Stimulated activated CD4-positive, alpha-beta T cell treated with anti-CD3 and anti-CD28 coated beads, Interleukin-4, amount 100 ng/mL, for 24 hours (primary cell): ENCODE data around the gene ANKMY1.

Source experiments
- DNase-seq: peaks from one replicate; pipeline ENCODE4 v3.0.0-alpha.2; 2020

ANKMY1 gene

DNA sequence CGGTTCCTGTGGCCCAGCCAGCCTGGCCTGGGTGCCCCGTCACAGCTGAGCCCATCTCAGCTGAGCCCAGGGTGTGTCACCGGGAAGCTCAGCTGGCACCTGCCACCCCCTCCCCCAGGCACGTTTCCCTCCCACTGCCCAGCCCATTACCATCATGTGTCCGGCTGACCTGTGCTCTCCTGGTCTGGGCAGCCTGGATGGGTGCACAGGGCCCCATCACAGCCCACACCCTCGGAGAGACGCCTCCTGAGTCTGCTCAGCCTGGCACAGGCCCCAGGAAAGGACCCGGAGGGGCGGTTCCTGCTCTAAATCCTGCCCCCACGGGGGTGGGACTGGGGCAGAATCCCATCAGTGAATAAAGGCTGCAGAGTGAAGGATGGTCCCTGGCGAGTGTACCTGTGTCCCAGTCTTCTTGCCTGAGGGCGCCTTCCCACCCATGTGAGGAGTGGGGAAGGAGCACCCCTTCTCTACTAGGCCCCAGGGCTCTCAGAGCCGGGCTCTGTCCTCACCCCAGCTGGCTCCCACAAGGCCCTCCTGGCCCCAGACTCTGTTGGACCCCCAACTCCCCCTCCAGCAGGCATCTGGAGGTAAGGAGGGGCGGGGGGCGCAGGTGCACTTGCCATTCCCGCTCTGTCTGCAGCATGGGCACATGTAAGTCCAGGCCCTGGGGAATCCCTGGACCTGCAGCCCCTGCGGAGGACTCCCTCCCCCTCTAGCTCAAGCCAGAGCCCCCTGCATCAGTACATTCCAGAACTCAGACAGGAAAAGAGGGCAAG is 101.2 kb downstream of the ANKMY1 start:
- DNase-seq: no peak

DNA sequence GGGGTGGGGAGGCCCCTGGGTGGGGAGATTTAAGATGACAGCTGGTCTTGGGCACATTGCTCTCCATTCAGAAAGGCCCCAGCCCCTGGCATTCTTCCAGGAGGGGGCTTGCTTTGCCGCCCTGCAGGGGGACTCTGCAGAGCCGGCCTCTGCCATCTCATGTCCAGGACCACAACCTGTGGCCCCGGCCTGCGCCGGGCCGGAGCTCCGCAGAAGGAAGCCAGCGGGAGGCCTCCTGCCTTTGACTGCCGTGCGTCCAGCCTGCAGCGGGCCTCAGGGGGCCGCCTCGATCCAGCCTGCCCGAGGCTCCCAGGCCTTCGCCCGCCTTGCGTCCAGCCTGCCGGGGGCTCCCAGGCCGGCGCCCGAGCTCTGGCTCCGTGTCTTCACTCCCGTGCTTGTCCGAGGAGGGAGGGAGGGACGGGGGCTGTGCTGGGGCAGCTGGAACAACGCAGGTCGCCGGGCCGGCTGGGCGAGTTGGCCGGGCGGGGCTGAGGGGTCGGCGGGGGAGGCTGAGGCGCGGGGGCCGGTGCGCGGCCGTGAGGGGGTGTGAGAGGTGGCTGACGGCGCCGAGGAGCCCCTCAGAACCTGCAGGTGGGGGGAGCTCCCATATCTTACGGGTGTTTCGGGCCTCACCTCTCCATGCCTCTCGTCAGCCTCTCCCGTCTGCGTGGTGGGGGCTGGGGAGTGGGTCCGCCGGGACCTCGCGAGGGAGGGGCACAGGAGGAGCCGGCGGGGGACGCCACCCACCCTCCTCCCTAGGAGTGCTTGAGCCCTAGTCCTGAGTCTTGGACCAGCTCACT is 101.9 kb downstream of the ANKMY1 start:
- DNase-seq: no peak

DNA sequence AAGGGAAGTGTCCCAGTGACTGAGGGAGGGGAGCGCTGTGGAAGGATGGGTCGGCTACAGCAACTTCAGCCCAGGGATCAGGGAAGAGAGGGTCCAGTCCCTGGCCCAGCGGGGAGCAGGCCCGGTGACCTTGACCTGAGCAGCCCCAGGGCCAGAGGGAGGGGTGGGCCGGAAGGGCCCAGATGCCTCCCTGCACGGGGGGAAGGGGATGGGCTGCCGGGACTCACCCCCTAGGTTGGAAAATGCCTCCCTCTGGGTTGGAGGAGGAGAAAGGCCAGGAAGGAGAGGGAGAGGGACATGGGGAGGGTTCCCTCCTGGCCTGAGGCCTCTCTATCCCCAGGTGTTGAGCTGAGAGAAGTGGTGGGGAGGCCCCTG is 102.5 kb downstream of the ANKMY1 start:
- no peak for DNase-seq

DNA sequence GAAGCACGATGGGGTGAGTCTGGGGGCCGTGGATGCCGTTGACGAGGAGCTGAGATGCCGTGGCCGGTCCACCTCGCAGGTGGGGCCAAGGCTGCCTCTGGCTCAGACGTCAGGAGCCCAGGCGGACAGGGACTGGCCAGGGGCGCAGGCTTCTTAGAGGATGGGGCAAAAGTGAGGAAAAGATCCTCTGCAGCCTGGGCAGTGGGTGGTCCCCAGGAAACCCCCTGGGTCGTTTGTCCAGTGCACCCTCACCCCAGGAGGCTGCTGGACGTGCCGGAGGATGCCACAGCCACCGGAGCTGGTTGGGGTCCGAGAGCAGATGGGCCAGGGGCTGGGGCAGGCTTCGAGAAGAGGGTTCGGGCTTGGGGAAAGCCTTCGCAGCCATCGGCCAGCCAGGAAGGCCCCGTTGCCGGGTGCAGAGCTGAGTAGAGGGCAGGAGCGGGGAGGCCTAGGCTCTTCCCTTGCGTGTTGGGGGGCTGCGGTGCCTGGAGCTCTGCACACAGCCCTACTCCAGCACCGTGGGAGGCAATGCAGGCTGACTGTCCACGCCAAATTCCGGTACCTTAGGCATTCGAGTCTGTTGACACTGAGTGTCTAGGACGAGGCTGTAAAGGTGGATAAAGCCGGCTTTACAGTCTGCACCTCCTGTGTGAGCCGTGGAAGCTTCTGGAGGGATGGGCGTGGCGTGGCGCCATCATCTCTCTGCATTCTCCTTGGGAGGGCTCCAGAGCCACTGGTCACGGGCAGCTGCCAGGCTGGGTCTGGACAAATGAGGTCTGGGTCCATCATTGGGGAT is 103.5 kb downstream of the ANKMY1 start:
- DNase-seq: no peak

DNA sequence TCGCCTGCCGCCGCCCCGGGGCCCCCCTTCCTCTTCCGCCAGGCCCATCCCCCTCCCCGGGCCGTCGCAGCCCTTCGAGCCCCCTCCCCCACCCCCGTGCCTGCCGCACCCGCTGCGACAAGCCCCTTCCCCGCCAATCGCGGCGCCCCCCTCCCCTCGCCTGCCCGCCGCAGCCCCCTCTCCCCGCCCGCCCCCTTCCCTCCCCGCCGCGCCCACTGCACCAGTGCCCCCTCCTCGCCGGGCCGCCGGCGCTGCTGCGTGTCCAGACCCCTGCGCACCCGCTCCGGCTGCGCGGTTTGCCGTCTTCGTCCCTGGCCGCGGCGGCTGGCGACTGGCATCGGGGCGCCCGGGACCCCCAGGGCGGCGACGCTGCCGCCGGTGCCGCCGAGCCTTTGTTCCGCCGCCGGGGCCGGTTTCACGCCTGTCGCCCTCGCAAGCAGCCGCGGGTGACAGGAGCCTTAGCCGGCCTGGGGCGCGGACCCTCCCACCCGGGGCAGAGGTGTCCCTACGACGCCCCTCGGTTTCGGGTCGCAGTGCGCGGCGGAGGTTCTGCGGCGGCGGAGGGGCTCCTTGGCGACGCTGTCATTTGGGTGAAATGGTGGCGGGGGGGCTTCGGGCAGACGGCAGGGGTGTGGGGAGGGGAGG is 104.2 kb downstream of the ANKMY1 start:
- DNase-seq: no peak

DNA sequence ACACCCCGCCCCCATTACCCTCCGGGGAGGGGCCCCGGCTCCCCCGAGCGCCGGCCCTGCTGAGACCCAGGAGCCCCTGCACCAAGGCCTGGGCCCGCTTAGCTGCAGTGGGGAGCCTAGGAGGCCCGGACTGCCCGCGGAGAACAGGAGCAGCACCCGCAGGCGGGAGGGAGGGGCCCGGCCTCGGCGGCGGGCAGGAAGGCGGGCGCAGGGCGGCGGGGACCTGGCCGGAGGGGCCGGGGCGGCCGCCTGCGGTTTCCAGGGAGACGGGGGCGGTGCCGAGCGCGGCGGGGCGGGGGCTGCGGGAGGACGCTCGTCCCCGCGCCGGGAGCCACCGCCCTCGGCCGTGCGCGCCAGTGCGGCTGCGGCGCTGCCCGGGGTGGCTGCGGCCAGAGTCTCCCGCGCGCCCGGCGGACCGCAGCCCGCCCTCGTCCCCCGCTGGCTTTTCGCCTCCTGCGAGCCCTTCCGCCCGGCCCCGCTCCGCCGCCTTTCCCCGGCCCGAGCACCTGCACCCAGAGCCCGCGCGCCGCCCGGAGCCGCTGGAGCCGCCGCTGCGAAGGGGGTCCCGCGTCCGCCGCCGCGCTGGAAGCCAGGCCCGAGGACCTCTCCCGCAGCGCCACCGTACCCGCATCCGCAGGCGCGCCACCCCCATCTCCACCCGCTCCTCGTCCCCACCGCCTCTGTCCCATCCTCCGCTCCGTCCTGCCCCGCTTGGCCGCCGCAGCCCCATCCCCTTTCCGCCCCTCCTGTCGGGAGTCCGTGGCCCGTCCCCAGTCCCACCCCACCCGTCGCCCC is 105.1 kb downstream of the ANKMY1 start:
- no peak for DNase-seq

DNA sequence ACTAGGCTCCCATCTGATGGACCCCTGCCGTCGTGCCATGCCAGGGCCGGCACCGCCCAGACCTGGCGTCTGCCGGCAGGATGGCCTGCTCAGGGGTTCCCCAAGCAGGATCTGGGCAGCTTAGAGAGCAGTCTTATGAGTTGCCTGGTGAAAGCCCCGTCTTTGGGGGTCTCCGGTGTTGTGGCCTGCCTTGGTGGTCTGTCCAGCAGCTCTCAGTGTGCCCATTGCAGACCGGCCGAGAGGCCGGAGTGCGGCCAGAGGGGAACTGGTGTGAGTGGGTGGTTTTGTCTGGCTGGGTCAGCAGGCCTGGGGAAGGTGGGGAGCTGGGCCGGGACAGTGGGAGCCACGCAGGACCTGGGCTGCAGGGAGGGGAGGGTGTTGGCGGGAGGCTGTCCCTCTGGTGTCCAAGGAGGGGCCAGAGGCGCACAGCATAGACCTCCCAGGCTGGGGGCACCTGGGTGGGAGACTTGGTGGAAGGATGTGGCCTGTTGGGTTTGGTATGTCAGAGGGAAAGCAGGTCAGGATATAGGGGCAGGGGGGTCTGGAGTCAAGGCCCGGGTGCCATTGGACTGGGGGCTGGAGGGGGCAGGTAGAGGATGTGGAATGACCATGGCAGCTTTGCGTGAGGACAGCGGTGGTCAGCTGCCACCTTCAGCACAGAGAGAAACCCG is 105.9 kb downstream of the ANKMY1 start:
- DNase-seq: no peak

DNA sequence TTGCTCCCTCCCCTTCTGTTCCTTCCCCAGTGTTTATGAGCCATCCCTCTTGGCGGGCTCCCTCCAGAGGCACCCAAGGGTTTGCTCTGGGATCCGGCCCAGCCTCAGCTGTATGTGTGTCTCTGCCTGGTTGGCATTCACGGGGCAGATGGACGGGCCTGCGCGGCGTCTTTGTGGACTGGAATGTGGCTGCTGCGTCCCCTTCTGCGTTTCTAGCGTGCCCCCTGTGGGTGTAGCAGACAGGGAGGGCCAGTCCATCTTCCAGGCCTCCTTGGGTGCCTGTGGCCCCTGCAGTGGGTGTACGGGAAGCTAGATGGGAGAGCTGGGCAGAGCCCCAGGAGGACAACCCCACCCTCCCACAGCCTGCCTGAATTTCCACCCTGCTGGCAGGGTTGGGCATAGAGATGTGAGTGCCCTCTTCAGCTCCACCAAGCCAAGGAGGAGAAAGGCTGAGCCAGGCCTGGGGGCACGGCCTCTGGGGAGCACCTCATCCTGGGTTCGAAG is 106.6 kb downstream of the ANKMY1 start:
- DNase-seq: no peak

DNA sequence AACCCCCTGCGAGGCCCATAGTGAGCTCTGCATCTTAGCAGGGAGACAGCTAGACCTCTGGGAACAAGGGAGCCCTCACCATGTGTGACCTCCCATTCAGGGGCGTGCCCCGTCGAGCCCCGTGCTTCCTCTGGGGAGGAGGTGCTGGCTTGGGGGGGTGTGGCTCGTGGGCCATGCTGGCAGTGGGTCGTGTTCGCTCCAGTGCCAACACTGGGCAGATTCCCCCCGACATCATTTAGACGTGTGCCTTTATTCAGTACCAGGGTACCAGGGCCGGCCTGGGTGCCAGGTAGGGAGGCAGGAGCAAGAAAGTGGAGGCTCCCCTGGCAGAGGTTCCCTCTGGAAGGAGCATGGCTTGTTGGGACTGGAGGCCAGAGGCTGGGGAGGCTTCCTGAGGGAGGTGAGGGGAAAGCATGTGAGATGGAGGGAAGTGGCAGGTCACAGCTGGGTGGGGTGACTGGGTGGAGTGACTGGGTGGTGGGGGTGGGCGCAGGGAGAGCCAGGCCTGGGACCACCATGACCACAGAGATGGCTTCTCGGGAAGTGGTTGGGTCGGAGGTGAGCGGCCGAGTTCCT is 107.2 kb downstream of the ANKMY1 start:
- DNase-seq: no peak

DNA sequence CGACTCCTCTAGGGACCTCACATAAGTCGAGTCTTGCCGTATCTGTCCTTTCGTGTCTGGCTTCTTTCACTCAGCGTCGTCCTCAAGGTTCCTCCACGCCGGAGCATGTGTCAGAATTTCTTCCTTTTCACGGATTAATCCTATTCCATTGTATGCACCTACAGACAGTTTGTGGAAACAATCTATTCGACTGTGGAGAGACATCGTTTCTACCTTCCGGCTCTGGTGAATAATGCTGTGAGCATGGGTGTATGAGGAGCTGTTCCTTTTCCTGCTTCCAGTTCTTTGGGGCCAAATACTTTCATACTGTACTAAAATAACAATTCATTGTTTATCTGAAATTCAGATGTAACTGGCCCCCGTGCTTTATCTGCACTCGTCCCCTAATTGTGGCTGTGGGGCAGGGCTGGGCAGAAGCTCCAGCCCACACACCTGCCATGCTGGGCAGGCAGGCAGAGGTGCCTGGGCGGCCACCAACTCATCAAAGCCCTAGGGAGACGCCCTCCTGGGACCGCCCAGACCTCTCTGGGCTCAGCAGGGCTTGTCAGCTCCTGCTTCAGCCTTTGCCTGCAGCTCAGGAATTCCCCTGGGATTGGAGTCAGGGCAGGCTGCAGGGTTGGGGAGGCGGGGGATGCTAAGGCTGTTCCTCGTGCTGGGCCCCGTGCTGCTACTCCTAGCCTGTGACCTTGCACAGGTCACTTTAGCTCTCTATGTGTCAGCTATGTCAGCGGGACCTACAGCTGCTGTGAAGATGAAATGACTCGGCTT is 107.8 kb downstream of the ANKMY1 start:
- no peak for DNase-seq

DNA sequence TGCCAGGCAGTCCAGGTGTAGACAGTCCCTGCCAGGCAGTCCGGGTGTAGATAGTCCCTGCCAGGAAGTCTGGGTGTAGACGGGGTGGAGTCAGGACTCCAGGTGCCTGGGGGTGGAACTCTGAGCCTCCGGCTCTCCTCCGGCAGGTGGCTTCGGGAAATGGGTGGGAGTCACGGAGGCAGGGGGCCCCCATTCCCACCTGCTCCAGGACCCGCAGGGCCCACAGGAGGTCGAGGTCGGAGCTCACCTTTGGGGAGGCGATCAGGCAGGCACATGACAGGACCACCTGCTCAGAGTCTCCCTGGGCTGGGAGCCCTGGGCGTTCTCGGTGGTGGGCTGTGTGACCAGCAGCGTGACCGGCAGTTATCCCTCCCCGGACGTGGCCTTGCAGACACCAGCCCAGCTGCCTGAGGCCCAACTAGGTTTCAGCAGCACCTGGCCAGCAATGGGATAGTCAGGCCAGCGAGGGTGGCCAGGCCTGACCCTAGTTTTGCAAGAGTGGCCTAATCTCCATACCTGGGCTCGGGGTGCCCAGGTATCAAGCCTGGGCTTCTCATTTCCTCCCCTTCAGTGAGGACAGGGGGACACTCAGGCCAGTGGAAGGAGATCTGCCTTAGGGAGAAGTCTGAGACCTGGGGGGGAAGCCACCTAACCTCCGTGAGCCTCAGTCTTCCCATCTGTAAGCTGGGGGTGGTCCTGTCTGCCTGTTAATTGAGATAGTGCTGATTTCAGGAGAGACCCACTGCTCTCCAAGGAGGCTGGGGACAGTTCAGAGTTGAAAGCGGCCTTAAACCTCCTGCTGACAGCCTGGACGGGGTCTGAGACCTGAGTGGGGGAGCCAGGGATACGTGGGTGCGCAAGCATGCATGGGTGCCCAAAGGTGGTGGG is 109.2 kb downstream of the ANKMY1 start:
- no peak for DNase-seq

DNA sequence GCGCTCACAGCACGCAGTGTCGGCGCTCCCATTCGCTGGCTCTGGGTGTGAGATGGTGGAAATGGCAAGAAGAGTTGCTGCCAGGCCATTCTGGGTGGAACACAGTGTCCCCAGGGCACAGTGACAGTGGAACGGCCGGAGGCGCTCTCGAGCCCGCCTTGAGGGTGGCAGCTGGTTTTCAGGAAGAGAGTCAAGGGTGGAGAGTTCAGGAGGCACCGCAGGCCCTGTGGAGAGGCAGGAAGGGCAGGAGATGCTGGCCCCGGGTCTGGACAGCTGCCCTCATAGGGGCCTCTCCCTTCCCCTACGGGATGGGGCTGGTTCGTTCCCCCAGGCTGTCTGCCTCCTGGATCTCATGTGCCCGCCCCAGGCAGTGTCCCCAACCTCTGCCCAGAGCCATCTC is 109.9 kb downstream of the ANKMY1 start:
- no peak for DNase-seq

DNA sequence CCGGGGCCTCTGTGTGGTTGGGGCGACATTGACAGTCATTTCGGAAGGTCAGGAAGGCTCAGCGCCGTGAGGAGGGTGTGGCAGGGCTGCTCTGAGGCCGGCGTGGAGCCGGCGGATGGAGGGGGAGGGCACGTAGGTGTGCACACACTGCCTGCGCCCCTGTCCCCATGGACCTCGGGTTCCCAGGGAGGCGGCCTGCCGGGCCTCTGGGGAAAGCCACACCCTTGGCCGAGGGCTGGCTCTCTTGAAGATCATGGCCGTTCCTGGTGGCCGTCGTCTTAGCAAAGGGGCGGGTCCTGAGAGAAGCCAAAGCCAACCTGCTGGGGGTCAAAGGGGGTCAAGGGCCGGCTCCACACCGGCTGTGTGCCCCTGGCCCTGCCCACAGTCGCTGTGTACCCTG is 110.5 kb downstream of the ANKMY1 start:
- DNase-seq: no peak

DNA sequence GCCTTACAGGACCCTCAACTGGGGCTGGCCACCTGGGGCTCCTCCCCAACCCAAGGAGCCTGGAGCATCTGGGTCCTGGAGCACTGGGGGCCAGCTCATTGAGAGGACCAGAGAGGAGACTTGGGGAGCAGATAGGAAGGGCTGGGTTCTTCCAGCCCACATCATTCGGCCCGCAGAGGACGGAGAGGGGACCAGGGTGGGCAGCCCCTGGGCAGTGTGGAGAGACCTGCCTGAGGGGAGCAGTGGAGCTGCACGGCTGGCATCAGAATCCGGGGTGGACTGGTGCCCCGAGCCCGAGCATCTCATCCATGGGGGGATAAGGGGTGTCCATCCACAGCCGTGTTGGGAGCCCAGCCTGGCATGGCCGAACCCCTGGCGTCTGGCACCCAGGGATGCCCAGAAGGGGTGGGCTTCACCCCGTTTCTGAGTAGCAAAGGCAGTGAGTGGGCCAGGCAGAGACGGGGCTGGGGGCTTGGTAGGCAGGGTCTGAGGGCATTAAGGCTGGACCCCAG is 111.1 kb downstream of the ANKMY1 start:
- no peak for DNase-seq

DNA sequence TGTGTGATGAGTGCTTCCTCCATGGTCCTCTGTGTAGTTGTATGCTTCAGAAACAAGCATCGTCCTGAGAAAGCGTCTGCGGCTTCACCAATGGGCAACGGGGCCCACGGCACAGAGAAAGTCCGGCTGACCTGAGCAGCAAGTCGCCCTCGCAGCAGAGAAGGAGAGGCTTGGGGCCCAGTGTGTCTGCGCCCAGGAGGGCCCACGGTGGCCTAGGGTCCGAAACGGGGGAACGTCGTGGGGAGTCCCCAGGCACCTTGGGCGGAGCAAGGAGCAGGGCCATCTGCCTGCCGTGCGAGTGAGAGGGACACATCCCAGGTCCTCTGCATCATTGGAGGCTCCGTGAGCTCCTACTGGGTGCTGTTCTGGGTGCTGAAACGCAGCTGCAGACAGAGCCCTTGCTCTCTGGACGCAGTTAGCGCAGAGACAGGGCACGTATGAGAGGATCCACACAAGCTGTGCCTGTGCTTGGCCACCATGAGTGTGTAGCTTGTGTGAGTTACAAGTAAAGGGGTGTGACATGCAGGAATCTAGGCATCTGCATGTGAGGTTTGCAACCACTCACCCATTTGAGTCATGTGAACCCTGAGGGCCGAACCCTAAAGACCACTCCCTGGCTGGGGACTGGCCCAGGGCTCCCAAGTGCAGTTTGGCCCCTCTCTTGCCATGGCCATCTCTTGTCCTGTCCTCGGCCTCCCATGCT is 111.7 kb downstream of the ANKMY1 start:
- DNase-seq: no peak

DNA sequence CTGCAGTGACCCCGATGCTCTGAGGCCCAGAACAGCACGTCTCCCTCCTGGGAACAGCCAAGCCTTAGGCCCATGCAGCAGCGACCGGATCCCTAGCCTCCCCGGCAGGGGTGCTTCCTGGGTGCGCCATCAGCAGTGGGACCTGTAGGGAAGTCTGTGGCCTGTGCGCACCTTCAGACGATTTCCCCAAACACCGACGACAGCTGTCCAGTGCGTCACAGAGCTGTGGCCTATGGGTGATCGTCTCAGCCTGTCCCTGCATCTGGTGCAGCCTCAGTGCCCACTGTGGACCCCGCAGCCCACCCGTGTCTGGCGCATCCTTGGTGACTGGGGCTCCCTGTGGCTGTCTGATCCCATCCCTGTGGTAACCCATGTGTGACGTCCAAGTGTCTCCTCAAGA is 113.3 kb downstream of the ANKMY1 start:
- DNase-seq: no peak

DNA sequence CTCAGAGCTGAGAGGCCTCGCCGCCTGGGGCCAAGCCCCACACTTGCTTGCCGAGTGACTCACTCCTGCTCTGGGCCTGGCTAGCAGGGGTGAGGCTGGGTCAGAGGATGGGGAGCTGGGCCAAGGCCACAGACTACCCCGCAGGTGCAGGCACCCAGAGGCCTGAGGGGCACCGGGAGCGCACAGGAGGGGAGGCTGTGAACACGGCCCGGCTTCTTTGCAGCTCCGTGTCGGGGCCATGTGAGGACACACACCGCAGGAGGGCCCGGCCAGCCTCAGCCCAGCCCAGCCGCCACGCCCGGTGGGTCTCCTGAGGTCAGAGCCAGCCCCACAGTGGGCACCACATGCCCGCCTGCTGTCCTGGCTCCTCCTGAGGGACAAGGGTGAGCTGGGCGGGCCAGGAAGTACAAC is 113.9 kb downstream of the ANKMY1 start:
- DNase-seq: no peak
